ENCODE measurements around the gene TIGAR. TPM values are rescaled to one million over a fixed set of nuclear protein-coding genes. Genes with fewer than 3 reads are reported as not detected.

Gene TIGAR
- total and polyA plus RNA-seq, 2 donors (not counting 3 experiments of a cell fraction or from before 2014, with no cell fraction given), result 5.6 to 31.2 TPM

- Histone ChIP-seq H3K4me1 (ENCODE audit: control insufficient read depth, extremely low read depth, insufficient read depth, low read length) (no peaks in the 10 kb centered on the region), H3K36me3 (ENCODE audit: control insufficient read depth in 2 of 2, extremely low read depth in 1 of 2, insufficient read depth in 2 of 2, low read length in 2 of 2) (no peaks in the 10 kb centered on the region), H3K79me2 (ENCODE audit: control insufficient read depth, insufficient read depth, low read length) (no peaks in the 10 kb centered on the region), H3K4me3 (replicated peaks in 1 of 3; ENCODE audit: insufficient read depth in 1 of 3, low read depth in 1 of 3, low read length in 3 of 3) (no peak overlapping the region), H3K9ac (replicated peaks; ENCODE audit: extremely low read depth, insufficient read depth, low read length) (no peak overlapping the region), H3K4me2 (ENCODE audit: insufficient read depth, low read length) (no peak overlapping the region), H3K9me1 (replicated peaks; ENCODE audit: control insufficient read depth, extremely low read depth, insufficient read depth, low read length) (no peaks in the 10 kb centered on the region), H3K27me3 (ENCODE audit: control insufficient read depth in 2 of 2, insufficient read depth in 2 of 2, low read length in 2 of 2) (no peaks in the 10 kb centered on the region), H2AFZ (ENCODE audit: low read depth, low read length) (no peak overlapping the region), H4K20me1 (replicated peaks; ENCODE audit: control insufficient read depth, extremely low read depth, insufficient read depth, low read length) (no peaks in the 10 kb centered on the region), H3K27ac (ENCODE audit: insufficient read depth, low read depth, low read length) (no peak overlapping the region), H3K9me3 (replicated peaks; ENCODE audit: control insufficient read depth, insufficient read depth, low read length) (no peaks in the 10 kb centered on the region)
- ChIA-PET CTCF (interaction anchor here (1.2 kb wide), 1 partner anchor 27 kb away, joined by 4 read pairs; no protein-coding TSS in a partner anchor), POLR2A (no interaction called here)
- dilution Hi-C loops (cut with MboI; ENCODE audit: extremely low pct_ligation_motif_present, low sequenced_read_pairs) (no loop called here), intact Hi-C loops (cut with micrococcal nuclease) (no loop called here)
- DNase-seq (ENCODE audit: low read depth, low spot score), result no peak
- no TSS peak for BruUV-seq (replicated peaks)
- FAIRE-seq, result no peak
- TF ChIP-seq JUN (IDR thresholded peaks at IDR 0.05; ENCODE audit: borderline replicate concordance, insufficient read depth, insufficient read length, low read depth) (no peak), GATA2 (IDR thresholded peaks at IDR 0.05; ENCODE audit: insufficient read depth, insufficient read length, low read depth, low read length) (no peak), CTCF (IDR thresholded peaks at IDR 0.05; ENCODE audit: extremely low read depth in 1 of 2, insufficient read depth in 1 of 2, low read depth in 1 of 2, low read length in 2 of 2) (no peak), FOS (IDR thresholded peaks at IDR 0.05; ENCODE audit: borderline replicate concordance, insufficient read depth, low read length) (no peak), MAX (IDR thresholded peaks at IDR 0.05; ENCODE audit: insufficient read depth, insufficient read length) (no peak), POLR2A (IDR thresholded peaks at IDR 0.05; ENCODE audit: low read depth, low read length) (no peak), MYC (IDR thresholded peaks at IDR 0.05; ENCODE audit: low read depth, low read length) (no peak), EZH2 (IDR thresholded peaks at IDR 0.05; ENCODE audit: borderline replicate concordance, low read depth, low read length, severe bottlenecking) (no peak), POLR2AphosphoS5 (IDR thresholded peaks at IDR 0.05; ENCODE audit: insufficient read depth, low read depth, low read length) (no peak)
Observed at GRCh38 chr12:4393211-4393610, 72.2 kb downstream of the TIGAR start.
